ENCODE results near the gene PAX2. TPM values are rescaled to one million over a fixed set of nuclear protein-coding genes. Genes with fewer than 3 reads are reported as not detected.

PAX2 gene
- total RNA-seq, 4 donors from 2014 or later = not detected

- no peak for DNase-seq (ENCODE audit: low spot score in 2 of 2)
- Histone ChIP-seq H3K4me1 (peaks cover 2% of the 10 kb centered on the region), H3K36me3 (no peaks in the 10 kb centered on the region), H3K4me3 (no peak overlapping the region), H3K9me3 (no peaks in the 10 kb centered on the region), H3K27me3 (peaks cover 58% of the 10 kb centered on the region), H3K27ac (no peak overlapping the region)
- WGBS = 86% methylated on average over 9 of the region's 9 CpGs
- TF ChIP-seq CTCF (IDR thresholded peaks at IDR 0.05) = no peak
- TF ChIP-seq POLR2AphosphoS5 (IDR thresholded peaks at IDR 0.05) = no peak
- no peak for TF ChIP-seq EP300 (IDR thresholded peaks at IDR 0.05)
- TF ChIP-seq POLR2A (IDR thresholded peaks at IDR 0.05) = no peak
Measured at GRCh38 chr10:100779329-100779728, 33.9 kb downstream of the PAX2 start.

GRCh38 chr10:100780324-100780723 lies 34.9 kb downstream of the PAX2 start:
- H3K9me3 ChIP-seq = no peaks in the 10 kb centered on the region
- no peak overlapping the region for H3K27ac ChIP-seq
- H3K36me3 ChIP-seq = no peaks in the 10 kb centered on the region
- H3K27me3 ChIP-seq = peaks cover 53% of the 10 kb centered on the region
- no peak for DNase-seq (ENCODE audit: low spot score in 2 of 2)
- WGBS = 72% methylated on average over 2 of the region's 2 CpGs
- no peak overlapping the region for H3K4me3 ChIP-seq
- peaks cover 2% of the 10 kb centered on the region for H3K4me1 ChIP-seq
- TF ChIP-seq POLR2A (IDR thresholded peaks at IDR 0.05) = no peak

GRCh38 chr10:100781145-100781665 lies 35.8 kb downstream of the PAX2 start:
- H3K4me1 ChIP-seq = no peaks in the 10 kb centered on the region
- DNase-seq (ENCODE audit: low spot score in 2 of 2) = no peak
- H3K9me3 ChIP-seq = no peaks in the 10 kb centered on the region
- H3K36me3 ChIP-seq = no peaks in the 10 kb centered on the region
- 75% methylated on average over 10 of the region's 11 CpGs for WGBS
- no peak overlapping the region for H3K4me3 ChIP-seq
- H3K27ac ChIP-seq = no peak overlapping the region
- peaks cover 47% of the 10 kb centered on the region for H3K27me3 ChIP-seq
- TF ChIP-seq POLR2A (IDR thresholded peaks at IDR 0.05) (no peak), POLR2AphosphoS5 (IDR thresholded peaks at IDR 0.05) (no peak), CTCF (IDR thresholded peaks at IDR 0.05) (no peak), EP300 (IDR thresholded peaks at IDR 0.05) (no peak)

- Histone ChIP-seq H3K27me3 (peaks cover 57% of the 10 kb centered on the region), H3K9me3 (no peaks in the 10 kb centered on the region), H3K36me3 (no peaks in the 10 kb centered on the region), H3K4me3 (no peak overlapping the region), H3K27ac (no peak overlapping the region), H3K4me1 (no peaks in the 10 kb centered on the region)
- no peak for DNase-seq (ENCODE audit: low spot score in 2 of 2)
- 88% methylated on average over 13 of the region's 13 CpGs for WGBS
- no peak for TF ChIP-seq EP300 (IDR thresholded peaks at IDR 0.05)
- TF ChIP-seq CTCF (IDR thresholded peaks at IDR 0.05) = no peak
- TF ChIP-seq POLR2AphosphoS5 (IDR thresholded peaks at IDR 0.05) = no peak
- TF ChIP-seq POLR2A (IDR thresholded peaks at IDR 0.05) = no peak
Measured at GRCh38 chr10:100782461-100783244, 37.3 kb downstream of the PAX2 start.

GRCh38 chr10:100784126-100784525 lies 38.7 kb downstream of the PAX2 start:
- 86% methylated on average over 3 of the region's 3 CpGs for WGBS
- H3K4me1 ChIP-seq = no peaks in the 10 kb centered on the region
- no peaks in the 10 kb centered on the region for H3K9me3 ChIP-seq
- H3K27me3 ChIP-seq = peaks cover 61% of the 10 kb centered on the region
- TF ChIP-seq POLR2A (IDR thresholded peaks at IDR 0.05) (no peak), EP300 (IDR thresholded peaks at IDR 0.05) (no peak), POLR2AphosphoS5 (IDR thresholded peaks at IDR 0.05) (no peak), CTCF (IDR thresholded peaks at IDR 0.05) (no peak)
- DNase-seq (ENCODE audit: low spot score in 2 of 2) = no peak
- H3K36me3 ChIP-seq = no peaks in the 10 kb centered on the region
- H3K4me3 ChIP-seq = no peak overlapping the region
- no peak overlapping the region for H3K27ac ChIP-seq

Data from suprapubic skin (tissue), 4 donors.